GM12878 (cell line): ENCODE data around the gene FZR1.

Source experiments
- ATF7 ChIP-seq: fragments of 450-650 bp; IDR thresholded peaks from 2 replicates; pipeline ENCODE4 v1.6.1; 2016; ENCODE audit warnings: low read depth, mild to moderate bottlenecking
- POLR2AphosphoS2 ChIP-seq: IDR thresholded peaks from 2 replicates; pipeline ENCODE4 v1.6.1; 2011; ENCODE audit warnings: low read depth, mild to moderate bottlenecking, low read length, improper control_type of control experiment, moderate library complexity

DNA sequence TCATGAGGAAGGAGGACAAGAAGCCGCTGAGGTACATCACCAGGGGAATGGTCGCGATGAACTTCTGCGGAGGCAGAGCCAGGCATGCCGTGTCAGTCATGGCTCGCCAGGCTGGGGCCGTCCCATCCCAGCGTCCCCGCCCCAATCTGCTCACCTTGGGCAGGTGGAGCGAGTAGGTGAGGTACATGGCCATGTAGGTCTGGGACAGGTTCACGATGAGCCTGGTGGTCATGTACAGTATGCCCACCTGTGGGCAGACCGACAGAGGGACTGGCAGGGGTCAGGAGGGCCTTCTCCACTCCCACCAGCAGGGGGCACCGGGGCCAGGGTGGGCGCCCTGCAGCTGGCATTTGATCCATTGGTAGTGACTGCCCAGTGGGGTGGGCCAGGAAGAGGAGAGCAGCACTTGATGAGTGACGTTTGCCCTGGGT is 41.2 kb downstream of the FZR1 start:
- TF ChIP-seq POLR2AphosphoS2 (no peak), ATF7 (no peak)
